Measurements from ENCODE around the gene BTBD9.

Gene BTBD9

DNA sequence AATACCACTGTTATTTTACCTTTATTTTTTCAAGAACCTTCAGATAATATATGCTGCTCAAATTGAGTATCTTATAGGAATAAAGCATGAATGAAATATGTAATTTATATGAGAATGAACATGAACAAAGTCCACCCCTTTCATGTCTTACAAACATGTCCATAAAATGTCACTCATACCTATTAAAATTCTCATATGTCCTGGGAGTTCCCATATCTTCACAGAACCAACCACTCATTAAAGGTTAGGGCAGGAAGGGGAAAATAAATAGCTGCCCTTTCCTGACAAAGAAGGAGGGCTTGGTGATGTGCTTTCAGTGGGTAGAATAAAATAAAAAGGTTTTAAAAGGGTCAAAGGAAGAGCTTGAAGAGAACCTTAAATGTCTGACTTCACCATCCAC, 125.3 kb downstream of the BTBD9 start:
- Histone ChIP-seq H4K20me1 (ENCODE audit: insufficient read depth, low read length) (no peaks in the 10 kb centered on the region), H3K9ac (ENCODE audit: low read depth, low read length) (no peak overlapping the region), H3K79me2 (ENCODE audit: insufficient read depth, low read length) (no peaks in the 10 kb centered on the region), H2AFZ (ENCODE audit: low read depth, low read length) (no peak overlapping the region), H3K4me2 (ENCODE audit: insufficient read depth, low read length) (no peak overlapping the region), H3K9me3 (ENCODE audit: insufficient read depth, low read length, severe bottlenecking) (no peaks in the 10 kb centered on the region), H3K27ac (ENCODE audit: low read length) (no peak overlapping the region), H3K36me3 (ENCODE audit: insufficient read depth, low read length) (no peaks in the 10 kb centered on the region), H3K4me1 (ENCODE audit: insufficient read depth, low read length) (no peaks in the 10 kb centered on the region), H3K4me3 (ENCODE audit: low read depth in 1 of 2, low read length in 2 of 2) (no peak overlapping the region), H3K27me3 (ENCODE audit: insufficient read depth, low read length, poor library complexity) (no peaks in the 10 kb centered on the region)
- ATAC-seq (ENCODE audit: insufficient read depth, low read depth) (no peak), DNase-seq (no peak)
- TF ChIP-seq, protein P1, sequence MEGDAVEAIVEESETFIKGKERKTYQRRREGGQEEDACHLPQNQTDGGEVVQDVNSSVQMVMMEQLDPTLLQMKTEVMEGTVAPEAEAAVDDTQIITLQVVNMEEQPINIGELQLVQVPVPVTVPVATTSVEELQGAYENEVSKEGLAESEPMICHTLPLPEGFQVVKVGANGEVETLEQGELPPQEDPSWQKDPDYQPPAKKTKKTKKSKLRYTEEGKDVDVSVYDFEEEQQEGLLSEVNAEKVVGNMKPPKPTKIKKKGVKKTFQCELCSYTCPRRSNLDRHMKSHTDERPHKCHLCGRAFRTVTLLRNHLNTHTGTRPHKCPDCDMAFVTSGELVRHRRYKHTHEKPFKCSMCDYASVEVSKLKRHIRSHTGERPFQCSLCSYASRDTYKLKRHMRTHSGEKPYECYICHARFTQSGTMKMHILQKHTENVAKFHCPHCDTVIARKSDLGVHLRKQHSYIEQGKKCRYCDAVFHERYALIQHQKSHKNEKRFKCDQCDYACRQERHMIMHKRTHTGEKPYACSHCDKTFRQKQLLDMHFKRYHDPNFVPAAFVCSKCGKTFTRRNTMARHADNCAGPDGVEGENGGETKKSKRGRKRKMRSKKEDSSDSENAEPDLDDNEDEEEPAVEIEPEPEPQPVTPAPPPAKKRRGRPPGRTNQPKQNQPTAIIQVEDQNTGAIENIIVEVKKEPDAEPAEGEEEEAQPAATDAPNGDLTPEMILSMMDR (IDR thresholded peaks at IDR 0.05; ENCODE audit: borderline replicate concordance, extremely low read depth, low read length, poor library complexity, severe bottlenecking), result no peak
- no peak for TF ChIP-seq EZH2 (IDR thresholded peaks at IDR 0.05; ENCODE audit: borderline replicate concordance, low read depth, low read length, severe bottlenecking)

DNA sequence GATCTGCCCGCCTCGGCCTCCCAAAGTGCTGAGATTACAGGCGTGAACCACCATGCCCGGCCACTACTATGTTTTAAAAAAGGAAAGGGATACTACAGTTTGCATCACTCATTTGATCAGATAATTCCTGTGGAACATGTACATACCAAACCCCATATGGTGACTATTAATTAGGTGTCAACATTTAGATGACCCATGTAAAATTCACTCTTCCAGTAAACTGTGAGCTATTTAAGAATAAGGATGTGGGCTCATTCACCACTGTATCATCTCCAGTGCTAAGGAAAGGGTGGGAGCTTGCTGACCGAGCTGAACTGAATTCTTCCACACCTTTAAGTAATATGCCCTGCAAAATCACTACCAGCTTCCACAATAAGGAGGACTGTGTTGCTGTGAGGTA, 127.5 kb downstream of the BTBD9 start:
- Histone ChIP-seq H4K20me1 (ENCODE audit: insufficient read depth, low read length) (no peaks in the 10 kb centered on the region), H3K4me2 (ENCODE audit: insufficient read depth, low read length) (no peak overlapping the region), H3K27ac (ENCODE audit: low read length) (no peak overlapping the region), H3K79me2 (ENCODE audit: insufficient read depth, low read length) (no peaks in the 10 kb centered on the region), H3K36me3 (ENCODE audit: insufficient read depth, low read length) (no peaks in the 10 kb centered on the region), H3K27me3 (ENCODE audit: insufficient read depth, low read length, poor library complexity) (no peaks in the 10 kb centered on the region), H3K4me3 (ENCODE audit: low read depth in 1 of 2, low read length in 2 of 2) (no peak overlapping the region), H3K9ac (ENCODE audit: low read depth, low read length) (no peak overlapping the region), H3K4me1 (ENCODE audit: insufficient read depth, low read length) (no peaks in the 10 kb centered on the region), H3K9me3 (ENCODE audit: insufficient read depth, low read length, severe bottlenecking) (no peaks in the 10 kb centered on the region), H2AFZ (ENCODE audit: low read depth, low read length) (no peak overlapping the region)
- no peak for ATAC-seq (ENCODE audit: insufficient read depth, low read depth)
- no peak for DNase-seq
- TF ChIP-seq EZH2 (IDR thresholded peaks at IDR 0.05; ENCODE audit: borderline replicate concordance, low read depth, low read length, severe bottlenecking), result no peak
- TF ChIP-seq, protein P1 (IDR thresholded peaks at IDR 0.05; ENCODE audit: borderline replicate concordance, extremely low read depth, low read length, poor library complexity, severe bottlenecking), result no peak

DNA sequence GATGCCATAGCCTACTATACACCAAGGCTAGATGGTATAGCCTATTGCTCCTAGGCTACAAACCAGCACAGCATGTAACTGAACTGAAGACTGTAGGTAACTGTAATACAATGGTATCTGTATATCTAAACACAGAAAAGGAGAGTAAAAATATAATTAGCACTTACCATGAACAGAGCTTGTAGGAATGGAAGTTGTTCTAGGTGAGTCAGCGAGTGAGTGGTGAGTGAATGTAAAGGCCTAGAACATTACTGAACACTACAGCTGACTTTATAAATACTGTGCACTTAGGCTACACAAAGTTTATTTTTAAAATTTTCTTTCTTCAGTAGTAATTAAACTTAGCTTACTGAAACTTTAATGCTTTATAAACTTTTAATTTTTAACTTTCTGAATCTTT, 129.5 kb downstream of the BTBD9 start:
- Histone ChIP-seq H2AFZ (ENCODE audit: low read depth, low read length) (no peak overlapping the region), H4K20me1 (ENCODE audit: insufficient read depth, low read length) (no peaks in the 10 kb centered on the region), H3K9ac (ENCODE audit: low read depth, low read length) (no peak overlapping the region), H3K36me3 (ENCODE audit: insufficient read depth, low read length) (no peaks in the 10 kb centered on the region), H3K4me3 (ENCODE audit: low read depth in 1 of 2, low read length in 2 of 2) (no peak overlapping the region), H3K27me3 (ENCODE audit: insufficient read depth, low read length, poor library complexity) (no peaks in the 10 kb centered on the region), H3K4me1 (ENCODE audit: insufficient read depth, low read length) (no peaks in the 10 kb centered on the region), H3K27ac (ENCODE audit: low read length) (no peak overlapping the region), H3K79me2 (ENCODE audit: insufficient read depth, low read length) (no peaks in the 10 kb centered on the region), H3K4me2 (ENCODE audit: insufficient read depth, low read length) (no peak overlapping the region), H3K9me3 (ENCODE audit: insufficient read depth, low read length, severe bottlenecking) (no peaks in the 10 kb centered on the region)
- DNase-seq (no peak), ATAC-seq (ENCODE audit: insufficient read depth, low read depth) (no peak)
- no peak for TF ChIP-seq EZH2 (IDR thresholded peaks at IDR 0.05; ENCODE audit: borderline replicate concordance, low read depth, low read length, severe bottlenecking)
- TF ChIP-seq, protein P1 (IDR thresholded peaks at IDR 0.05; ENCODE audit: borderline replicate concordance, extremely low read depth, low read length, poor library complexity, severe bottlenecking), result no peak

DNA sequence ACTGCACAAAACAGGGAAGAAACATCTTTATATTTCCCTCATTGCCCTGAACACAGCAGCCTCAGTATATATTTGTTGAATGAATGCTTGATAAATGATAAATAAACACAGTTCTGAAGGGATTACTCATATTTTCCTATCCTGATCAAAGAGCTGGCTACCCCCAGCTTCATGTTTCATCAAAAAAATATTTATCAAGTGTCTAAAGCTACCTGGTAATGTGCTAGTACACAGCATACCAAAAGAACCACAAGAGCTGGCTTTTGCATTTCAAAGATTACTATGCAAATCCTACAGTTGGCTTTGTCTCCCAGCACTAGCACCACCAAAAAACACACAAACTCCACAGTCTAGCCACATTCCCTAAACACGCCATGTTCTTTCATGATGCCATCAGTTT, 130.0 kb downstream of the BTBD9 start:
- no peak for TF ChIP-seq EZH2 (IDR thresholded peaks at IDR 0.05; ENCODE audit: borderline replicate concordance, low read depth, low read length, severe bottlenecking)
- TF ChIP-seq, protein P1 (IDR thresholded peaks at IDR 0.05; ENCODE audit: borderline replicate concordance, extremely low read depth, low read length, poor library complexity, severe bottlenecking), result no peak

More for the DNA sequence above, 130.0 kb downstream of the BTBD9 start:
- H3K4me2 ChIP-seq (ENCODE audit: insufficient read depth, low read length), result no peak overlapping the region
- DNase-seq (no peak), ATAC-seq (ENCODE audit: insufficient read depth, low read depth) (no peak)
- no peaks in the 10 kb centered on the region for H3K79me2 ChIP-seq (ENCODE audit: insufficient read depth, low read length)
- no peaks in the 10 kb centered on the region for H3K9me3 ChIP-seq (ENCODE audit: insufficient read depth, low read length, severe bottlenecking)
- H3K27me3 ChIP-seq (ENCODE audit: insufficient read depth, low read length, poor library complexity), result no peaks in the 10 kb centered on the region
- no peak overlapping the region for H2AFZ ChIP-seq (ENCODE audit: low read depth, low read length)
- no peaks in the 10 kb centered on the region for H3K4me1 ChIP-seq (ENCODE audit: insufficient read depth, low read length)
- no peak overlapping the region for H3K27ac ChIP-seq (ENCODE audit: low read length)
- no peak overlapping the region for H3K4me3 ChIP-seq (ENCODE audit: low read depth in 1 of 2, low read length in 2 of 2)
- no peaks in the 10 kb centered on the region for H4K20me1 ChIP-seq (ENCODE audit: insufficient read depth, low read length)
- no peak overlapping the region for H3K9ac ChIP-seq (ENCODE audit: low read depth, low read length)
- no peaks in the 10 kb centered on the region for H3K36me3 ChIP-seq (ENCODE audit: insufficient read depth, low read length)

Measured in DND-41 (cell line).